Panc1 (cell line): ENCODE measurements around the gene POU4F2. TPM values are rescaled to one million over a fixed set of nuclear protein-coding genes. Genes with fewer than 3 reads are reported as not detected.
"Not testable (repeated sequence)": the region's sequence is repeated elsewhere in the genome, so short reads cannot be mapped to it uniquely, and the experiment has no call there.

Experiments used
- ATAC-seq: fragments of 200-7000 bp; cut with Tn5 transposase; 2 replicates; pipeline ENCODE4 v1.9.1; 2020; ENCODE audit warnings: mild to moderate bottlenecking, moderate library complexity
- BruUV-seq: library from RNA; stranded (reverse); fragments of 400-500 nt; replicated peaks from 2 replicates; lab custom pipeline; 2021; lab: Mats Ljungman, UMichigan
- CTCF ChIA-PET: fragments of 300-600 bp; sonication (Branson Sonifier 250); formaldehyde crosslinking; loops from one replicate; lab custom pipeline; 2022; ENCODE audit warnings: antibody characterized with exemption; lab: Charles Lee
- POLR2A ChIA-PET: fragments of 300-600 bp; sonication (Branson Sonifier 250); formaldehyde crosslinking; loops from one replicate; lab custom pipeline; 2022; ENCODE audit warnings: antibody characterized with exemption; lab: Charles Lee
- DNase-seq: peaks from one replicate; pipeline ENCODE4 v3.0.0-alpha.2; 2010; ENCODE audit warnings: low read depth, low spot score
- H3K27ac ChIP-seq: 2 replicates; pipeline ENCODE4 v1.5.1; 2011; ENCODE audit warnings: mild to moderate bottlenecking, low read length, inconsistent platforms
- H3K27me3 ChIP-seq: fragments of 200-500 bp; sonication (Bioruptor generic); 2 replicates; pipeline ENCODE4 v1.6.0; 2014; ENCODE audit warnings: low read length, inconsistent platforms; ENCODE audit not compliant: control insufficient read depth, insufficient read depth
- H3K36me3 ChIP-seq: fragments of 200-500 bp; sonication (Bioruptor generic); 2 replicates; pipeline ENCODE4 v1.5.1; 2014; ENCODE audit warnings: inconsistent platforms, mild to moderate bottlenecking, low read length, moderate library complexity; ENCODE audit not compliant: control insufficient read depth, insufficient read depth
- H3K4me1 ChIP-seq: 2 replicates; pipeline ENCODE4 v1.5.1; 2011; ENCODE audit warnings: inconsistent platforms, mild to moderate bottlenecking, low read length, moderate library complexity; ENCODE audit not compliant: control insufficient read depth, insufficient read depth
- H3K4me3 ChIP-seq, 2 experiments: 2 replicates each; pipeline ENCODE4 v1.5.1; 2011 to 2012; ENCODE audit warnings: low read depth in 2 of 2, low read length in 2 of 2, mild to moderate bottlenecking in 2 of 2, inconsistent platforms in 1 of 2, moderate library complexity in 1 of 2
- H3K9me3 ChIP-seq: fragments of 200-500 bp; sonication (Bioruptor generic); 2 replicates; pipeline ENCODE4 v1.5.1; 2014; ENCODE audit warnings: low read depth, mild to moderate bottlenecking, inconsistent platforms, low read length, moderate library complexity; ENCODE audit not compliant: control insufficient read depth, insufficient read depth
- POLR2AphosphoS5 ChIP-seq: IDR thresholded peaks from 2 replicates; pipeline ENCODE4 v1.6.1; 2012; ENCODE audit warnings: mild to moderate bottlenecking, low read depth, low read length, moderate library complexity
- SIN3A ChIP-seq: IDR thresholded peaks from 2 replicates; pipeline ENCODE4 v1.6.1; 2012; ENCODE audit warnings: low read depth, mild to moderate bottlenecking, low read length, moderate library complexity, borderline replicate concordance; ENCODE audit not compliant: insufficient read depth
- TCF7L2 ChIP-seq: IDR thresholded peaks from 2 replicates; pipeline ENCODE4 v1.6.1; 2011; ENCODE audit warnings: mild to moderate bottlenecking, low read depth, low read length, inconsistent platforms
- in situ Hi-C: cut with HindIII; loops from 2 replicates; pipeline ENCODE4 v1.10.0; 2016; ENCODE audit warnings: low sequenced_read_pairs, low pct_unique_long_range_greater_than_20kb
- intact Hi-C: fragments of 100-400 bp; cut with micrococcal nuclease; formaldehyde crosslinking; loops from one replicate; pipeline ENCODE4 v1.10.0; 2022; ENCODE audit not compliant: unreplicated experiment
- total RNA-seq: library from RNA; stranded (reverse); gene quantifications from one replicate; pipeline ENCODE4 v1.2.1, GENCODE V29; 2021; ENCODE audit not compliant: unreplicated experiment
- TF ChIP-seq, protein P1 (sequence below), 2 experiments: IDR thresholded peaks; 2 replicates each; pipeline ENCODE4 v1.6.1; 2011 to 2012; ENCODE audit warnings: low read depth in 2 of 2, control low read depth in 1 of 2, low read length in 1 of 2, mild to moderate bottlenecking in 1 of 2, moderate library complexity in 1 of 2; ENCODE audit not compliant: insufficient read depth in 1 of 2
- TF ChIP-seq, protein P2 (sequence below): fragments of 450-650 bp; IDR thresholded peaks from 2 replicates; pipeline ENCODE4 v1.5.1; 2017; ENCODE audit warnings: mild to moderate bottlenecking

Gene POU4F2
- total RNA-seq, 1 experiment from 2014 or later = not detected

DNA sequence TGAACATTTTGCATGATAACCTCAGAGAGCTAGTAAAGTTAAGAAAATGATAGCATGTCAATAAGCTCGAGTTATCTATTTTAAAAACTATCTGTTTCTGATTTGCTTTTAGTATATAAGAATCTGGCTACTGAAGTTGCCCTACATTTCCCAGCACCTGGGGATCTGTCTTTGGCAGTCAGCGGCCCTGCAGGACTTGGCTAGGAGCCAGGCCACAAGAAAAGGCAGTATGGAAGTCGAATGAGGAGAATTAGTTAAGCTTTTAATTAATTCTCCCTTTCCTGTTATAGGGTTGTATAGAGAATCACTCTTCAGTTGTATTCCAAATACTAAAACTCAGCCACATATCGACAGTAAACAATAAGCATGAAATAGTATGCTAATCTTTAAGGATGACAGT lies 22.7 kb downstream of the POU4F2 start:
- Histone ChIP-seq H3K9me3 (no peaks in the 10 kb centered on the region), H3K36me3 (no peaks in the 10 kb centered on the region), H3K4me3 (no peak overlapping the region), H3K27ac (no peak overlapping the region), H3K4me1 (no peaks in the 10 kb centered on the region), H3K27me3 (no peaks in the 10 kb centered on the region)
- DNase-seq (no peak), ATAC-seq (no peak)
- in situ Hi-C loops = no loop called here
- BruUV-seq = no TSS peak
- intact Hi-C loops = no loop called here
- ChIA-PET POLR2A (no interaction called here), CTCF (no interaction called here)
- no peak for TF ChIP-seq TCF7L2
- TF ChIP-seq POLR2AphosphoS5 = no peak
- TF ChIP-seq, protein P1, sequence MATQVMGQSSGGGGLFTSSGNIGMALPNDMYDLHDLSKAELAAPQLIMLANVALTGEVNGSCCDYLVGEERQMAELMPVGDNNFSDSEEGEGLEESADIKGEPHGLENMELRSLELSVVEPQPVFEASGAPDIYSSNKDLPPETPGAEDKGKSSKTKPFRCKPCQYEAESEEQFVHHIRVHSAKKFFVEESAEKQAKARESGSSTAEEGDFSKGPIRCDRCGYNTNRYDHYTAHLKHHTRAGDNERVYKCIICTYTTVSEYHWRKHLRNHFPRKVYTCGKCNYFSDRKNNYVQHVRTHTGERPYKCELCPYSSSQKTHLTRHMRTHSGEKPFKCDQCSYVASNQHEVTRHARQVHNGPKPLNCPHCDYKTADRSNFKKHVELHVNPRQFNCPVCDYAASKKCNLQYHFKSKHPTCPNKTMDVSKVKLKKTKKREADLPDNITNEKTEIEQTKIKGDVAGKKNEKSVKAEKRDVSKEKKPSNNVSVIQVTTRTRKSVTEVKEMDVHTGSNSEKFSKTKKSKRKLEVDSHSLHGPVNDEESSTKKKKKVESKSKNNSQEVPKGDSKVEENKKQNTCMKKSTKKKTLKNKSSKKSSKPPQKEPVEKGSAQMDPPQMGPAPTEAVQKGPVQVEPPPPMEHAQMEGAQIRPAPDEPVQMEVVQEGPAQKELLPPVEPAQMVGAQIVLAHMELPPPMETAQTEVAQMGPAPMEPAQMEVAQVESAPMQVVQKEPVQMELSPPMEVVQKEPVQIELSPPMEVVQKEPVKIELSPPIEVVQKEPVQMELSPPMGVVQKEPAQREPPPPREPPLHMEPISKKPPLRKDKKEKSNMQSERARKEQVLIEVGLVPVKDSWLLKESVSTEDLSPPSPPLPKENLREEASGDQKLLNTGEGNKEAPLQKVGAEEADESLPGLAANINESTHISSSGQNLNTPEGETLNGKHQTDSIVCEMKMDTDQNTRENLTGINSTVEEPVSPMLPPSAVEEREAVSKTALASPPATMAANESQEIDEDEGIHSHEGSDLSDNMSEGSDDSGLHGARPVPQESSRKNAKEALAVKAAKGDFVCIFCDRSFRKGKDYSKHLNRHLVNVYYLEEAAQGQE (IDR thresholded peaks at IDR 0.05; ENCODE audit: insufficient read depth in 1 of 2, low read depth in 2 of 2, low read length in 1 of 2) = no peak
- TF ChIP-seq, protein P2, sequence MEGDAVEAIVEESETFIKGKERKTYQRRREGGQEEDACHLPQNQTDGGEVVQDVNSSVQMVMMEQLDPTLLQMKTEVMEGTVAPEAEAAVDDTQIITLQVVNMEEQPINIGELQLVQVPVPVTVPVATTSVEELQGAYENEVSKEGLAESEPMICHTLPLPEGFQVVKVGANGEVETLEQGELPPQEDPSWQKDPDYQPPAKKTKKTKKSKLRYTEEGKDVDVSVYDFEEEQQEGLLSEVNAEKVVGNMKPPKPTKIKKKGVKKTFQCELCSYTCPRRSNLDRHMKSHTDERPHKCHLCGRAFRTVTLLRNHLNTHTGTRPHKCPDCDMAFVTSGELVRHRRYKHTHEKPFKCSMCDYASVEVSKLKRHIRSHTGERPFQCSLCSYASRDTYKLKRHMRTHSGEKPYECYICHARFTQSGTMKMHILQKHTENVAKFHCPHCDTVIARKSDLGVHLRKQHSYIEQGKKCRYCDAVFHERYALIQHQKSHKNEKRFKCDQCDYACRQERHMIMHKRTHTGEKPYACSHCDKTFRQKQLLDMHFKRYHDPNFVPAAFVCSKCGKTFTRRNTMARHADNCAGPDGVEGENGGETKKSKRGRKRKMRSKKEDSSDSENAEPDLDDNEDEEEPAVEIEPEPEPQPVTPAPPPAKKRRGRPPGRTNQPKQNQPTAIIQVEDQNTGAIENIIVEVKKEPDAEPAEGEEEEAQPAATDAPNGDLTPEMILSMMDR = no peak
- no peak for TF ChIP-seq SIN3A

DNA sequence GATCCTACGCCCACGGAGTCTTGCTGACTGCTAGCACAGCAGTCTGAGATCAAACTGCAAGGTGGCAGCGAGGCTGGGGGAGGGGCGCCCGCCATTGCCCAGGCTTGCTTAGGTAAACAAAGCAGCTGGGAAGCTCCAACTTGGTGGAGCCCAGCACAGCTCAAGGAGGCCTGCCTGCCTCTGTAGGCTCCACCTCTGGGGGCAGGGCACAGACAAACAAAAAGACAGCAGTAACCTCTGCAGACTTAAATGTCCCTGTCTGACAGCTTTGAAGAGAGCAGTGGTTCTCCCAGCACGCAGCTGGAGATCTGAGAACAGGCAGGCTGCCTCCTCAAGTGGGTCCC lies 25.2 kb downstream of the POU4F2 start:
- H3K9me3 ChIP-seq, CTCF ChIA-PET, H3K27me3 ChIP-seq, H3K27ac ChIP-seq, H3K4me3 ChIP-seq, ATAC-seq, BruUV-seq, POLR2A ChIA-PET, DNase-seq, intact Hi-C loops, in situ Hi-C loops, H3K4me1 ChIP-seq, H3K36me3 ChIP-seq: not testable (repeated sequence)

DNA sequence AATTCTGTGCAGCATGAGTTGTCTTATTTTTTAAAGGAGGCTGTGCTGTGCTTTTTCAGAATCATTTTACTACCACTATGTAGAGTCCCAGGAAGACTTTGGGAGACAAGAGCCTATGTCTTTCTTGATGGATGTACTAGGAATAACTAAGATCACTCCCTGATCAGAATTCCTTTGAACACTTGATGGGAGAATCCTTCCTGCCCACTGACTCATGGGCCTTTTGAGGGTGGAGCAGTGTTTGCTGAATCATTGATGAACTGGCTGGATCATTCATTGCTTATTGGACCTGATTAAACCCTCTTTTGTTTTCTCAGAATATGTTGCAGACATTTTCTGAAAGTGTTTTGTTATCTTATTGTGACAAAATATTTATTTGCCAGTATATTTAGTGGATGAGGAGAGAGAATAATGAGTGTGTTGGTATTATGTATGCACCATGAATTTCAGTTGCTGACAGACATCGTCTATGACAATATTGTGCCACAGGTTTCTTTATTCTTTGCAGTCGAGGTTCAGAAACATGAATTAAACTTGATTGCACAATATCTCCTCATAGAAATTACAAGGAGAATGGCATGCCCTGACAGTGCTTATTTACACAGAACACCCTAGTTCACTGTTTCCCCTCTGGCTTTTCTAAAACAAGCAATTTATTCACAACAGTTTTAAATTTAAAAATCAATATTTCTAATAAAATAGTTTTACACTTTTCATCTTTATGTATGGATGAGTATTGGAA lies 36.3 kb downstream of the POU4F2 start:
- H3K27me3 ChIP-seq = no peaks in the 10 kb centered on the region
- ChIA-PET POLR2A (no interaction called here), CTCF (no interaction called here)
- ATAC-seq (no peak), DNase-seq (no peak)
- no peak overlapping the region for H3K4me3 ChIP-seq
- intact Hi-C loops (no loop called here), in situ Hi-C loops (no loop called here)
- H3K4me1 ChIP-seq = no peaks in the 10 kb centered on the region
- H3K27ac ChIP-seq = no peak overlapping the region
- no peaks in the 10 kb centered on the region for H3K9me3 ChIP-seq
- TF ChIP-seq, protein P2 = no peak
- TF ChIP-seq TCF7L2 (no peak), POLR2AphosphoS5 (no peak), SIN3A (no peak)
- TF ChIP-seq, protein P1 (IDR thresholded peaks at IDR 0.05; ENCODE audit: insufficient read depth in 1 of 2, low read depth in 2 of 2, low read length in 1 of 2) = no peak
- no peaks in the 10 kb centered on the region for H3K36me3 ChIP-seq
- no TSS peak for BruUV-seq
